Fibroblast of mammary gland (primary cell): ENCODE data around the gene NEIL1.

Experiments
- DNase-seq: peaks from one replicate; pipeline ENCODE4 v3.0.0-alpha.2; 2010; ENCODE audit warnings: low read depth
- H3K4me3 ChIP-seq: 2 replicates; pipeline ENCODE4 v1.5.1; 2011; ENCODE audit warnings: low read depth, mild to moderate bottlenecking, low read length, moderate library complexity; ENCODE audit not compliant: control insufficient read depth
- TF ChIP-seq, protein P1 (sequence below): conservative IDR thresholded peaks from 2 replicates; pipeline ENCODE4 v1.5.1; 2011; ENCODE audit warnings: low read depth, low read length, inconsistent platforms; ENCODE audit not compliant: control insufficient read depth, insufficient read depth

The NEIL1 gene

DNA sequence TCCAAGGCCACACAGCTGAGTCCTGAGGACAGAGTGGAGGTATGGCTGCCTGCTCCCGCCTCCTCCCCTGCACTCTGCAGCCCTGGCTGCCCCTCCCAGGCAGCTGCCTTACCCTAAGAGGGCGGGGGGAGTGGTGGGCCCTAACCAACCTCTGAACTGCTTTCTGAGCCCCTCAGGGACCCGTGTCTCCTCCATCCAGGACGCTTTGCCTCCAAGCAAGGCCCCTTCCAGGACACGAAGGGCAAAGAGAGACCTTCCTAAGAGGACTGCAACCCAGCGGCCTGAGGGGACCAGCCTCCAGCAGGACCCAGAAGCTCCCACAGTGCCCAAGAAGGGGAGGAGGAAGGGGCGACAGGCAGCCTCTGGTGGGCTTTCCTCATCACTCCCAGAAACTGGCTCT lies 7.6 kb downstream of the NEIL1 start:
- H3K4me3 ChIP-seq: no peak overlapping the region
- DNase-seq: no peak
- TF ChIP-seq, protein P1, sequence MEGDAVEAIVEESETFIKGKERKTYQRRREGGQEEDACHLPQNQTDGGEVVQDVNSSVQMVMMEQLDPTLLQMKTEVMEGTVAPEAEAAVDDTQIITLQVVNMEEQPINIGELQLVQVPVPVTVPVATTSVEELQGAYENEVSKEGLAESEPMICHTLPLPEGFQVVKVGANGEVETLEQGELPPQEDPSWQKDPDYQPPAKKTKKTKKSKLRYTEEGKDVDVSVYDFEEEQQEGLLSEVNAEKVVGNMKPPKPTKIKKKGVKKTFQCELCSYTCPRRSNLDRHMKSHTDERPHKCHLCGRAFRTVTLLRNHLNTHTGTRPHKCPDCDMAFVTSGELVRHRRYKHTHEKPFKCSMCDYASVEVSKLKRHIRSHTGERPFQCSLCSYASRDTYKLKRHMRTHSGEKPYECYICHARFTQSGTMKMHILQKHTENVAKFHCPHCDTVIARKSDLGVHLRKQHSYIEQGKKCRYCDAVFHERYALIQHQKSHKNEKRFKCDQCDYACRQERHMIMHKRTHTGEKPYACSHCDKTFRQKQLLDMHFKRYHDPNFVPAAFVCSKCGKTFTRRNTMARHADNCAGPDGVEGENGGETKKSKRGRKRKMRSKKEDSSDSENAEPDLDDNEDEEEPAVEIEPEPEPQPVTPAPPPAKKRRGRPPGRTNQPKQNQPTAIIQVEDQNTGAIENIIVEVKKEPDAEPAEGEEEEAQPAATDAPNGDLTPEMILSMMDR: no peak

DNA sequence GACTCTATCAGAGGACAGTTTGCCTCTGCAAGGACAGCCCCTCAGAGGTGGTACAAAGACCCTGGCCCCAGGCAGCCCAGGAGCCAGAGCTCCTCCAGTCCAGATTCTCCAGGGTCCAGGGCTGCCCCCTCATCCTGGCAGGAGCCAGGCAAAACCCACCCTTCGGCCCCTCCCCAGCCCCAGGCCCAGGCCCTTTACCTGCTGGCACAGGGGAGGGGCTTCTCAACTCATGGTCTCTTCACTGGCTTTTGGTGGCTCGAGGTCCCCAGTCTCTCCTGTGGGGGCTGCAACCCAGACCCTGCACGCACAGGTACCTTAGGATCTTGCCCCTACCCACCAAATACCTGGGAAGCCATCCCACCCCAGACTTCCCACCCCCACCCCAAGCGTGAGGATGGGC lies 8.5 kb downstream of the NEIL1 start:
- no peak for DNase-seq
- TF ChIP-seq, protein P1: no peak
- H3K4me3 ChIP-seq: no peak overlapping the region

DNA sequence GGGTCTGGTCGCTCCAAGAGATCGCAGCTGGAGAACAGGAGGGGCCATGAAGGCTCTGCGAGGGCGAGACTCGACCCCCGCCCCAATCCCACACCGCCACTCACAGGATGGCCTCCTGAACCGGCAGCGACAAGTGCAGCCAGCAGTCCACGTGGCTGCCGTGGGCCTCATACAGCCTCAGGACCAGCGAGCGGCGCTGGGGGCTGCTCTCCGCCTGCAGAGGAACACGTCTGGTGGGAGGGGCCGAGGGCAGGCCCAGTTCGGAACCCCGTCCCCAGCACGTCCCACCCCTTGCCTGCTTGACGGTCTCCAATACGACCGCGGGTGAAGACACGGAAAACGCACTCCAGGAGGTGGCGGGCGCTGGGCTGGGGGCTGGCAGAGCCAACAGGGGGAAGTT lies 9.2 kb downstream of the NEIL1 start:
- TF ChIP-seq, protein P1: no peak
- no peak overlapping the region for H3K4me3 ChIP-seq

DNA sequence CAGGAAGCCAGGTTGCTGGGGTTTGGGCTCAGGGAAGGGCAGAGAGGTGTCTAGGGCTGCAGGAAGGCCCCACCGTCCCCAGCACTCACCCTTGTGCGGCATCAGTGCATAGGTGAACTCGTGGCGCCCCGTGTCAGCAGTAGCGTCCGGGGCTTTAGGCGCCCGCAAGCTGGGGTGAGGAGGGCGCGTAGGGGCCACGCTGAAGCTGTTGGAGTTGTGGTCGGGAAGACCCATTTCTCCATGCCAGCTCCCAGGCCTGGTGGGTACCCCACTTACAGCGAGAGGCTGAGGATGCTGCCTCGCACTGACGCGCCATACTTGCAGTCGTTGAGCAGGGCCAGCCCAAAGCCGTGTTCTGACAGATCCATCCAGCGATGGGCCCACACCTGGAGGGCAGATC lies 9.7 kb downstream of the NEIL1 start:
- DNase-seq: no peak
- TF ChIP-seq, protein P1: no peak
- H3K4me3 ChIP-seq: no peak overlapping the region

More for the DNA sequence above, 9.2 kb downstream of the NEIL1 start:
- no peak for DNase-seq

DNA sequence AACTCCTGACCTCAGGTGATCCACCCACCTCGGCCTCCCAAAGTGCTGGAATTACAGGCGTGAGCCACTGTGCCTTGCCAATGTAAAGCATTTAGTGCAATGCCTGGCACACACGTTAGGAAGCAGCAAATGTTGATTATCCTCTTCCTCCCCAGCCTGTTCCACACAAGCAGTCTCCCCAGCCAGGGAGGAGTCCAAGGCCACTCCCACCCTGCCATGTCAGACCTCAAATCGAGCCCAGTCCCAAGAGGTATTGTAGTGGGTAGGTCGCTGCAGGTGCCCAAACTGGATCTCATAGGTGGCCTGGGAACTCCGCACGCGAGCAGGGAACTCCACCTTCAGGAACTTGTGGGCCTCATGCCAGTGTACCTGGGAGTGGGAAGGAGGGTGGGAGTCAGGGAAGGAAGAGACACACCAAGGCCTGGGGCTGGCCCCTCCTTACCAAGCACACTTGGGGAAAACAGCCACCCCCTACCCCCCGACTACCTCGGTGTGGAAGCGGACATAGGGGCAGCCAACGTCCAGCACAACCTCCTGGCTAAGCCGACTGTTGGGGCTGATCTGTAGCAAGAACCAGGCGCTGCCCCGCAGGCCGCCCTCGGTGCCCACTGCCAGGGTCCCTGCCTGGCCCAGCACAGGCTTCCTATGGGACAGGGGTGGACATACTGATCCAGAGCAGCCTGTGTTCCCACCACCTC lies 11.3 kb downstream of the NEIL1 start:
- no peak overlapping the region for H3K4me3 ChIP-seq
- TF ChIP-seq, protein P1: no peak
- no peak for DNase-seq

DNA sequence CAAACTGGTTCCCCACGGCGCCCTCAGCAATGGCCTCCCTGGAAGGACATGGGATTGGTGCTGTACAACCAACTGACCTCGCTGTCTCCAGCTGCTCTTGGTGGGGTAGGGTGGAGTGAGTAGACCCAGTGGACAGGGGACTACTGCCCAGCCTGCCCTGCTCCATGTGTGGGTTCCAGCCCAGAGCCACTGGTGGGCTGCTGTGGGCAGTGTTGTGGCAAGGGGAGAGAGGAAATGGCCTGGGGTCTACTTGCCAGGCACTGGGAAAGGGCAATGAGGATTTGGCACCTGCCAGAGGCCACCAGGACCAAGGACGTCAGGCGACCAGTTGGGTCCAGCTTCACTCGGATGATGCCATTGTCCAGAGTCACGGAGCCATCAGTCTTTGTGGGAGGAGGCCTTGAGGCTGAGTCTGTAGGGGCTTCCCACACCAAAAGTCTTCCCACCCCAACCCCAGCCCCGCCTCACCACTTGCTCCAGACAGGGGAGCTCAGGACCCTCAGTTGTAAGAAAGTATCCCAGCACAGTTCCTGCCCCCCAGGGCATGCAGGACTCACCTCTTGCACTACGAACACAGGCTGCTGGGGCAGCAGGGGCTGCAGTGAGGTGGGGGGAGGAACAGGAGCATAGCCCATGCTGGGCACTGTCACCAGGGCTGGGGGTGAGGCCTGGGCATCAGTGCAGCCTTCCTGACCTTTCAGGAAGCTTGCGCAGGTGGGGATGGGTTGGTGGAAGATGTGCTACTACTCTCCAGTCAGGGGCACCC lies 12.1 kb downstream of the NEIL1 start:
- no peak overlapping the region for H3K4me3 ChIP-seq
- no peak for DNase-seq
- TF ChIP-seq, protein P1: no peak
